ENCODE data around the gene CDH22. TPM values are rescaled to one million over a fixed set of nuclear protein-coding genes. Genes with fewer than 3 reads are reported as not detected.

The CDH22 gene
- total RNA-seq, 2 donors from 2014 or later: not detected

- no peak for ATAC-seq
- Mint-ChIP-seq H3K4me1 (ENCODE audit: low read depth in 2 of 2) (peaks cover 5 to 7% of the 10 kb centered on the region in 2 donors), H3K27me3 (peaks cover 12 to 24% of the 10 kb centered on the region in 2 donors), H3K9me3 (no peaks in the 10 kb centered on the region), H3K4me3 (no peak overlapping the region), H3K27ac (no peak overlapping the region), H3K36me3 (no peaks in the 10 kb centered on the region)
- DNase-seq (ENCODE audit: low spot score): no peak
Measured at GRCh38 chr20:46339037-46339436, 30.7 kb upstream of the CDH22 start.

- H3K4me1 Mint-ChIP-seq (ENCODE audit: low read depth in 2 of 2): no peaks in the 10 kb centered on the region
- H3K36me3 Mint-ChIP-seq: no peaks in the 10 kb centered on the region
- no peak for ATAC-seq
- no peak overlapping the region for H3K27ac Mint-ChIP-seq
- H3K4me3 Mint-ChIP-seq: no peak overlapping the region
- no peak for DNase-seq (ENCODE audit: low spot score)
- no peaks in the 10 kb centered on the region for H3K9me3 Mint-ChIP-seq
- H3K27me3 Mint-ChIP-seq: peaks cover 8 to 17% of the 10 kb centered on the region in 2 donors
Measured at GRCh38 chr20:46336735-46337134, 28.4 kb upstream of the CDH22 start.

- Mint-ChIP-seq H3K4me3 (no peak overlapping the region), H3K4me1 (ENCODE audit: low read depth in 2 of 2) (no peaks in the 10 kb centered on the region), H3K36me3 (no peaks in the 10 kb centered on the region), H3K27me3 (peaks cover 15 to 22% of the 10 kb centered on the region in 2 donors), H3K9me3 (no peaks in the 10 kb centered on the region), H3K27ac (no peak overlapping the region)
- DNase-seq (ENCODE audit: low spot score) (no peak), ATAC-seq (no peak)
Measured at GRCh38 chr20:46334303-46334904, 26.1 kb upstream of the CDH22 start.

DNA sequence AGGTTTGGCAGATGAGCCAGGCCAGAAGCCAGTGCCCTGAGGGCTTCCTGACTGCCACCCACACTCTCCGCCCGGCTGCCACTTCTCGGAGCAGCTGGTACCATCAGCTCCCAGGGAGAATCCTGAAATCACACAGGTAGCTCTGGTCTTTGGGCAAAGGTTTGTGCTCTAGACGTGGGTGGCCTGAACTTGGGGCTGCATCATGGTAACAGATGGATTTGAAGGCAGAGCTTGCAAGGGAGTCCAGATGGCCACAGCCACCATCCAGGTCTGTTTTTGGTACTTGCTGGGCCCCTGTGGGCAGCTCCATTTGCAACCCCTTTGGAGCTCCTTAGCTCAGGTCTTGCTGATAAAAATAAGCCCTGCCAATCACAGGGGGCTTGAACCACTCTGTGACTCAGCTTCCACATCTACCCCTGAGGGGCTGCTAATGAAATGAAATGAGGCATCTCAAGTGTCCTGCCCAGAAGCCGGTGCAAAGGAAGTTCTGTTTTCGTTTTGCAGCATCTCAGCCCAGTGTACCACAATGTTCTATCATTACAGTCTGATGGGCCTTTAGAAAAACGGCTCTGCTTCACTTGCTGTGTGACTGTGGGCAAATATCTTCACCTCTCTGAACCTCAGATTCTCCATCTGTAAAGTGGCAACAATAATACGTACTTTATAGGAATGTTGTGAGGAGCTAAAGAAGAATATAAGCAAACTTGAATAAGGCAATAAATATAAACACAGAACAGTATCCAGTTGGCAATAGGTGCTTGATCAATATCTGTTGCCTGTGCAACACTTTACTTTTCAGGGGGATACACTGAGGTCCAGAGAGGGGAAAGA is 25.1 kb upstream of the CDH22 start:
- Mint-ChIP-seq H3K27me3 (peaks cover 16 to 17% of the 10 kb centered on the region in 2 donors), H3K4me3 (no peak overlapping the region), H3K36me3 (no peaks in the 10 kb centered on the region), H3K4me1 (ENCODE audit: low read depth in 2 of 2) (no peaks in the 10 kb centered on the region), H3K9me3 (no peaks in the 10 kb centered on the region), H3K27ac (no peak overlapping the region)
- DNase-seq (ENCODE audit: low spot score): no peak
- no peak for ATAC-seq

GRCh38 chr20:46332373-46333160 is 24.3 kb upstream of the CDH22 start:
- Mint-ChIP-seq H3K9me3 (no peaks in the 10 kb centered on the region), H3K4me1 (ENCODE audit: low read depth in 2 of 2) (no peaks in the 10 kb centered on the region), H3K4me3 (no peak overlapping the region), H3K27ac (no peak overlapping the region), H3K36me3 (no peaks in the 10 kb centered on the region), H3K27me3 (peaks cover 16 to 17% of the 10 kb centered on the region in 2 donors)
- DNase-seq (ENCODE audit: low spot score) (no peak), ATAC-seq (no peak)

- Mint-ChIP-seq H3K4me1 (ENCODE audit: low read depth in 2 of 2) (no peaks in the 10 kb centered on the region), H3K4me3 (no peak overlapping the region), H3K27ac (no peak overlapping the region), H3K27me3 (peaks cover 16 to 17% of the 10 kb centered on the region in 2 donors), H3K36me3 (no peaks in the 10 kb centered on the region), H3K9me3 (no peaks in the 10 kb centered on the region)
- DNase-seq (ENCODE audit: low spot score) (no peak), ATAC-seq (no peak)
Measured at GRCh38 chr20:46331611-46332361, 23.5 kb upstream of the CDH22 start.

DNA sequence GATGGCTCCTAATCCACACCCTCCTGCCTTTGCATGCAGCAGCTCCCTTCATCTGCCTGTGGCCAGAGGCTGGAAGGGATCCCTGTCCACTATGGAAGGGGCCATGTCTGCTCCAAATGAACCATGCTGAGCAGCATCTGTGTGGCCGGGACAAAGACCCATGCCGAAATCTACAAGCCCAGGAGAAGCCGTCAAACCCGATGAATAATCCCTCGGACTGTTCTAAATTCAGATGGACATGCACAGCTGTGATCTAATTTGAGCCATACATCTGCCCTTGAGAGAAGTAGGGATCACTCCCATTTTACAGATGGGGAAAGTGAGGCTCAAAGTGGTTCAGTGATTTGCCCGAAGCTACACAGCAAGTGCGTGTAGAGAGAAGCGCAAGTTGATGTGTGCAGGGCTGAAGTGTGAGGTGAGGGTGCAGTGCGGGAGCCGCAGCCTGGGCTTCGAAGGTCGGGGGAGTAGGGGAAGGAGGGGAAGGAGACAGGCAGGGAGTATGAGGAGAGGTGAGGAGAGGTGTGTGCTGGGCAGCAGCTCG is 22.6 kb upstream of the CDH22 start:
- Mint-ChIP-seq H3K27me3 (peaks cover 16 to 17% of the 10 kb centered on the region in 2 donors), H3K4me1 (ENCODE audit: low read depth in 2 of 2) (no peaks in the 10 kb centered on the region), H3K4me3 (no peak overlapping the region), H3K27ac (no peak overlapping the region), H3K36me3 (no peaks in the 10 kb centered on the region), H3K9me3 (no peaks in the 10 kb centered on the region)
- DNase-seq (ENCODE audit: low spot score) (no peak), ATAC-seq (no peak)

DNA sequence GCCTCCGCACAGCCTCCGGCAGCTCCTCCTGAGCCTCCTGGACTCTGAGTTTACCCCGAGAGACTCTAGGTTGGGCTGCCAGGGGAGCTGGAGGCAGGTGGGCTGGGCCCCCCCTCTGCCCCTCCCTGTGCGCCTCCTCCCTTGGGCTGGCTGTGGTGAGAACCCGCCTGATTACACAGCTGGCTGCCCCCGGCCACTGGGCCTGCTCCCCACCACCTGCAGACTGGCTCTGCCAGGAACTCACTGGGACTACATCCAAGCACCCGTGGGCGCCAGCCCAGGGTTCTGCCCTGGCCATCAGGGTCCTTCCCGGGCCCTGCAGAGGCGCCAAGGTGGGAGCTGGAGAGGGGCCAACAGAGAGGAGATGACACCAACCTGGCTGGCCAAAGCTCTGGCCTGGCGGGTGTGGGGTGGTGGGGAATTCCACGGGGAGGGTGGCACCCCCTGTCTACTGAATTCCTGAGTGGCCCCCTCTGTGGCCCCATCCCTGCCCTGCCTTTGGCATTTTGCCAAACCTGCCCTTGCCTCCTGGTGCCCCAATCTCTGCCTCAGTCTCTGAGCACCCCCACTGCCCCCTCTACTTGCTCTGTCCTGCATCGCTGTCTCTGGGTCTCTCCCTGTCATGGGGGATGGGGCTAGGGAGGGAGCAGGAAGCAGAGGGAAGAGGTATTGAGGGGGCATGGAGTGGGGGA is 21.9 kb upstream of the CDH22 start:
- no peaks in the 10 kb centered on the region for H3K36me3 Mint-ChIP-seq
- no peak for ATAC-seq

GRCh38 chr20:46328200-46328882 is 20.0 kb upstream of the CDH22 start:
- peaks cover 8 to 9% of the 10 kb centered on the region in 2 donors for H3K27me3 Mint-ChIP-seq
- ATAC-seq: no peak
- DNase-seq (ENCODE audit: low spot score): no peak
- H3K9me3 Mint-ChIP-seq: no peaks in the 10 kb centered on the region
- H3K27ac Mint-ChIP-seq: no peak overlapping the region
- no peaks in the 10 kb centered on the region for H3K36me3 Mint-ChIP-seq
- H3K4me3 Mint-ChIP-seq: no peak overlapping the region
- no peaks in the 10 kb centered on the region for H3K4me1 Mint-ChIP-seq (ENCODE audit: low read depth in 2 of 2)

More for the DNA sequence above, 21.9 kb upstream of the CDH22 start:
- Mint-ChIP-seq H3K27ac (no peak overlapping the region), H3K4me3 (no peak overlapping the region), H3K27me3 (peaks cover 12 to 13% of the 10 kb centered on the region in 2 donors), H3K9me3 (no peaks in the 10 kb centered on the region), H3K4me1 (ENCODE audit: low read depth in 2 of 2) (no peaks in the 10 kb centered on the region)
- no peak for DNase-seq (ENCODE audit: low spot score)

DNA sequence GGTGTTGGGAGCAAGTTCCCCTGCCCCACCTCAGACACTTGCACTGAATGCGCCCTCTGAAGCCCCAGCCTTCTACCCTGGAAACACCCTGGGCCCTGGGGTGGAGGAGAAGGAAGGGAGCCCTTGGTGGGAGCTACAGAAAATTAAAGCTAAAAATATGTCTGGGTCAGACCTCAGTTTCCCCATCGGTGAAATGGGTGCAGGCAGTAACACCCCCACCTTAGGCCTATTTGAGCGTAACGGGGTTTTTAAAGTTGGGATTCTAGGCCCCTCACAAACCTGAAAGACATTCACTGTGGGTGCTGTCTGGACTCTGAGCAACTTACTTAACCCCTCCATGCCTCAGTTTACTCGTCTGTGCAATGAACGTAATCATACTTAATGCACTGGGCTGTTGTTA is 19.3 kb upstream of the CDH22 start:
- Mint-ChIP-seq H3K27me3 (peaks cover 8 to 10% of the 10 kb centered on the region in 2 donors), H3K4me3 (no peak overlapping the region), H3K4me1 (ENCODE audit: low read depth in 2 of 2) (no peaks in the 10 kb centered on the region), H3K9me3 (no peaks in the 10 kb centered on the region), H3K36me3 (no peaks in the 10 kb centered on the region), H3K27ac (no peak overlapping the region)
- DNase-seq (ENCODE audit: low spot score) (no peak), ATAC-seq (no peak)

DNA sequence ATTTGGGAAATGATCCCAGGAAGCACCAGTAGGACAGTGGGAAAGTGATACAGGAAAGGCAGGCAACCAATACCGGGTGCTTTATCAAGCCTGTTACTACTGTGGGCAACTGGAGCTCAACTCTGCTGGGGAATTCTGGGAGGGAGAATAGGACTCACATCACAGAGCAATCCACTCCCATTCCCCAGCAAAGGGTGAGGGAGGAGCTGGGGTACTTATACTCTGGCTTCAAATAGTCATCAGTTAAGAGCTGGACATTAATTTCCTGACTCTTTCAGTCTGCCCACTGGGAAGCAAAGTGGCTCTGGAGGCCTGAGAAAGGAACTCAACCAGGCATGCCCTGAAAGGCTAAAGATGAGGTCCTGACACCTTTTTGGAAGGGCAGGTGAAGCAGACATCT is 17.5 kb upstream of the CDH22 start:
- H3K4me1 Mint-ChIP-seq (ENCODE audit: low read depth in 2 of 2): no peaks in the 10 kb centered on the region
- H3K27ac Mint-ChIP-seq: no peak overlapping the region
- peaks cover 19 to 23% of the 10 kb centered on the region in 2 donors for H3K27me3 Mint-ChIP-seq
- H3K4me3 Mint-ChIP-seq: no peak overlapping the region
- no peaks in the 10 kb centered on the region for H3K36me3 Mint-ChIP-seq
- ATAC-seq: no peak
- no peaks in the 10 kb centered on the region for H3K9me3 Mint-ChIP-seq
- no peak for DNase-seq (ENCODE audit: low spot score)

GRCh38 chr20:46324960-46325703 is 16.8 kb upstream of the CDH22 start:
- no peak overlapping the region for H3K4me3 Mint-ChIP-seq
- H3K27ac Mint-ChIP-seq: no peak overlapping the region
- no peaks in the 10 kb centered on the region for H3K4me1 Mint-ChIP-seq (ENCODE audit: low read depth in 2 of 2)
- no peaks in the 10 kb centered on the region for H3K36me3 Mint-ChIP-seq
- H3K9me3 Mint-ChIP-seq: no peaks in the 10 kb centered on the region
- peaks cover 20 to 26% of the 10 kb centered on the region in 2 donors for H3K27me3 Mint-ChIP-seq
- ATAC-seq (no peak), DNase-seq (ENCODE audit: low spot score) (no peak)
